Gastrocnemius medialis (tissue), 4 donors: ENCODE results near the gene RIMBP2. TPM values are rescaled to one million over a fixed set of nuclear protein-coding genes. Genes with fewer than 3 reads are reported as not detected.

Experiments used
- ATAC-seq, 2 donors: fragments of 150-250 bp; one replicate each; pipeline ENCODE4 v1.9.1; 2016
- DNase-seq, 2 donors: peaks; one replicate each; pipeline ENCODE4 v3.0.0-alpha.2; 2019
- H3K27ac ChIP-seq, 4 donors: fragments of 200-600 bp; sonication (generic); 1 replicate in 1 of 4; 2 replicates in 3 of 4; pipeline ENCODE4 v1.5.1; 2016 to 2018; ENCODE audit warnings: mild to moderate bottlenecking in 2 of 4, moderate library complexity in 1 of 4
- H3K27me3 ChIP-seq, 3 donors: fragments of 200-600 bp; sonication (generic) in 2 of 3; 1 replicate in 1 of 3; 2 replicates in 2 of 3; pipeline versions ENCODE4 v1.5.1 to v1.6.0; 2016 to 2019; ENCODE audit warnings: mild to moderate bottlenecking in 1 of 3, moderate library complexity in 1 of 3
- H3K36me3 ChIP-seq, 2 donors: fragments of 200-600 bp; sonication (generic) in 1 of 2; one replicate each; pipeline ENCODE4 v1.5.1; 2017 to 2018
- H3K4me1 ChIP-seq, 2 donors: fragments of 200-600 bp; sonication (generic) in 1 of 2; one replicate each; pipeline ENCODE4 v1.5.1; 2016 to 2017; ENCODE audit warnings: mild to moderate bottlenecking in 2 of 2
- H3K4me3 ChIP-seq, 4 donors: fragments of 200-600 bp; sonication (generic) in 3 of 4; 1 replicate in 1 of 4; 2 replicates in 3 of 4; pipeline ENCODE4 v1.5.1; 2016 to 2019; ENCODE audit warnings: mild to moderate bottlenecking in 2 of 4
- H3K9me3 ChIP-seq, 3 donors: fragments of 200-600 bp; sonication (generic) in 2 of 3; 1 replicate in 1 of 3; 2 replicates in 2 of 3; pipeline ENCODE4 v1.5.1; 2016 to 2019
- CTCF ChIP-seq, 5 experiments: fragments of 450-650 bp in 3 of 5; fragments of 200-600 bp in 2 of 5; sonication (generic) in 2 of 5; IDR thresholded peaks in 4 of 5; conservative IDR thresholded peaks in 1 of 5; 1 replicate in 4 of 5; 2 replicates in 1 of 5; pipeline ENCODE4 v1.5.1; 2016 to 2019; ENCODE audit warnings: antibody characterized with exemption in 5 of 5, mild to moderate bottlenecking in 3 of 5, moderate library complexity in 3 of 5
- POLR2A ChIP-seq, 2 donors: fragments of 450-650 bp; IDR thresholded peaks; one replicate each; pipeline ENCODE4 v1.6.1; 2017; ENCODE audit warnings: antibody characterized with exemption in 2 of 2, mild to moderate bottlenecking in 2 of 2, moderate library complexity in 2 of 2
- in situ Hi-C, 4 donors: fragments of 200-750 bp; cut with MboI; loops; one replicate each; pipeline versions ENCODE4 v1.15.0 to v1.8.0; 2017; ENCODE audit warnings: low sequenced_read_pairs in 4 of 4
- intact Hi-C: fragments of 100-400 bp; cut with DNase I; formaldehyde crosslinking; loops from one replicate; pipeline ENCODE4 v1.15.1; 2023; ENCODE audit warnings: low total_unique reads
- total RNA-seq, 4 donors: library from RNA; depleted of rRNA; stranded (reverse); fragments of >200 nt; gene quantifications; one replicate each; pipeline versions ENCODE4 v1.1.0 to v1.2.3, GENCODE V29; 2016

The RIMBP2 gene
- total RNA-seq, 4 donors from 2014 or later = 0.76 to 2.2 (median 1.2) TPM; not detected in 1

GRCh38 chr12:130709151-130709970 lies 6.7 kb downstream of the RIMBP2 start:
- intact Hi-C loops (no loop called here), in situ Hi-C loops (no loop called here)
- Histone ChIP-seq H3K4me3 (no peak overlapping the region), H3K9me3 (no peaks in the 10 kb centered on the region), H3K4me1 (peaks cover 0 to 5% of the 10 kb centered on the region in 2 donors), H3K27ac (no peak overlapping the region), H3K36me3 (no peaks in the 10 kb centered on the region), H3K27me3 (peaks cover 6 to 11% (median 8%) of the 10 kb centered on the region in 3 donors)
- DNase-seq (no peak), ATAC-seq (no peak)
- TF ChIP-seq POLR2A (IDR thresholded peaks at IDR 0.05) = no peak
- no peak for TF ChIP-seq CTCF (IDR thresholded peaks at IDR 0.05 in 4 of 5, conservative IDR thresholded peaks at IDR 0.05 in 1 of 5)

- DNase-seq (no peak), ATAC-seq (no peak)
- Histone ChIP-seq H3K4me1 (peaks cover 0 to under 1% of the 10 kb centered on the region in 2 donors), H3K36me3 (no peaks in the 10 kb centered on the region), H3K9me3 (no peaks in the 10 kb centered on the region), H3K4me3 (no peak overlapping the region), H3K27me3 (peaks cover 0 to 5% (median 2%) of the 10 kb centered on the region in 3 donors), H3K27ac (no peak overlapping the region)
- intact Hi-C loops = no loop called here
- TF ChIP-seq CTCF (IDR thresholded peaks at IDR 0.05 in 4 of 5, conservative IDR thresholded peaks at IDR 0.05 in 1 of 5) (no peak), POLR2A (IDR thresholded peaks at IDR 0.05) (no peak)
- in situ Hi-C loops = no loop called here
Observed at GRCh38 chr12:130708648-130709047, 7.5 kb downstream of the RIMBP2 start.

GRCh38 chr12:130707571-130707891 lies 8.6 kb downstream of the RIMBP2 start:
- H3K9me3 ChIP-seq = no peaks in the 10 kb centered on the region
- intact Hi-C loops = no loop called here
- H3K4me1 ChIP-seq = no peaks in the 10 kb centered on the region
- ATAC-seq (no peak), DNase-seq (no peak)
- H3K36me3 ChIP-seq = no peaks in the 10 kb centered on the region
- TF ChIP-seq CTCF (IDR thresholded peaks at IDR 0.05 in 4 of 5, conservative IDR thresholded peaks at IDR 0.05 in 1 of 5) = no peak
- no peak for TF ChIP-seq POLR2A (IDR thresholded peaks at IDR 0.05)
- no peak overlapping the region for H3K4me3 ChIP-seq
- in situ Hi-C loops = no loop called here
- peaks cover 0 to 3% (median 2%) of the 10 kb centered on the region in 3 donors for H3K27me3 ChIP-seq
- no peak overlapping the region for H3K27ac ChIP-seq

- TF ChIP-seq CTCF (IDR thresholded peaks at IDR 0.05 in 4 of 5, conservative IDR thresholded peaks at IDR 0.05 in 1 of 5) (no peak), POLR2A (IDR thresholded peaks at IDR 0.05) (no peak)
- intact Hi-C loops (no loop called here), in situ Hi-C loops (no loop called here)
- no peak for DNase-seq
- H3K4me1 ChIP-seq = no peaks in the 10 kb centered on the region
- no peak overlapping the region for H3K4me3 ChIP-seq
- no peaks in the 10 kb centered on the region for H3K36me3 ChIP-seq
- H3K27ac ChIP-seq = no peak overlapping the region
- no peak for ATAC-seq
- no peaks in the 10 kb centered on the region for H3K9me3 ChIP-seq
- H3K27me3 ChIP-seq = peaks cover 0 to 3% (median 2%) of the 10 kb centered on the region in 3 donors
Observed at GRCh38 chr12:130706885-130707570, 9.1 kb downstream of the RIMBP2 start.
